DMS79 (cell line): Measurements from ENCODE around the gene NRG3.

Source experiments
- DNase-seq: peaks from one replicate; lab custom pipeline; 2025; lab: John Stamatoyannopoulos, UW

NRG3 gene

GRCh38 chr10:82089327-82089726, 214.3 kb downstream of the NRG3 start:
- no peak for DNase-seq

GRCh38 chr10:82091413-82091812, 216.4 kb downstream of the NRG3 start:
- DNase-seq = no peak

GRCh38 chr10:82092111-82092510, 217.1 kb downstream of the NRG3 start:
- DNase-seq = no peak

GRCh38 chr10:82124713-82125112, 249.7 kb downstream of the NRG3 start:
- DNase-seq = no peak

DNA sequence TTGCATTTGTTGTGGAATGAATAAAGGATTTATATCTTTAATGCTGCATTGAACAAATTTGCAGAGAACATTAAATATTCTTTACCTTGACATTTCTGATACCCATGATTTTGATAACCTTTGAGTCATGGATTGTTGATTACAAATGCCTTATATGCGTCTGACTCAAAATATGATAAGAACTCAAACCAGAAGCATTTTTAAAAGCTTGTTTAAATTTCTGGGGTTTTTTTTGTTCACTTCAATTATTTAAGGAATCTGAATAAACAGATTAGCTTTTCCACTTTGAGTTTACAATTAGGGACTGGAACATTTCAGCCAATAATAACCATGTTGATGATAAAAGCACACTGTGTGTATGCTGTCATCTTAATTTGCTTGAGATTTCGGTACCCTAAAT, 253.5 kb downstream of the NRG3 start:
- no peak for DNase-seq

DNA sequence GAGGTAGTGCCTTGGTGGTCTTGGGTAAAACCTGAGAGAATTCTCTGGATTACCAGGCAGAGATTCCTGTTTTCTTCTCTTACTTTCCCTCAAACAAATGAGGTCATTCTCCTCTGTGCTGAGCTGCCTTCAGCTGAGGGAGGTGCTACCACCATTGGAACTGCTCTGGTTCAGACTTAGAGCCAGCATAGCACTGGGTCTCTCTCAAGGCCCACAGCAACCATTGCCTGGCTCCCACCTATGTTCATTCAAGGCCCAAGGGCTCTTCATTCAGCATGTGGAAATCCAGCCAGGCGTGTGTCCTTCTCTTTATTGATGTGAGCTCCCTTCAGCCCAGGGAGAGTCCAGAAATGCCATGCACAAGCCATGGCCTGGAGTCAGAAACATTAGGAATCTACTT, 261.1 kb downstream of the NRG3 start:
- DNase-seq = no peak

- DNase-seq = no peak
These were observed 269.2 kb downstream of the NRG3 start for GRCh38 chr10:82144153-82144552.

DNA sequence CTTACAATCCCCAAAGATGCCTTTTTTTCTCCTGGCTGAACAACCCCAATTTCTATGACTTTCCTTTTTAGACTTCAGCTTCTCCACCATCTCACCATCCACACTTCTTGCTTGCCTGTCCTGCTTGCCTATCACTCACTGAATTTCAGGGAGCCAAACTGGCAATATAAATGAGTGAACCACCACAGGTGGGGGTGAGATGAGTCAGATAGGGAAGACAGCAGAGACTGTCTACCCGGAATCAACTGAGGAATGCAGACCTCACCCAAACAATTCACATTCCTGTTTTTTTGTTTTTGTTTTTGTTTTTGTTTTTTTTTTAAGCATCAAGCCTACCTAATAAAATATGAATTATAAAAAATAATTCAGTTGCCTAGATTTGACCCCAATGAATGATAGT, 273.8 kb downstream of the NRG3 start:
- DNase-seq = no peak

DNA sequence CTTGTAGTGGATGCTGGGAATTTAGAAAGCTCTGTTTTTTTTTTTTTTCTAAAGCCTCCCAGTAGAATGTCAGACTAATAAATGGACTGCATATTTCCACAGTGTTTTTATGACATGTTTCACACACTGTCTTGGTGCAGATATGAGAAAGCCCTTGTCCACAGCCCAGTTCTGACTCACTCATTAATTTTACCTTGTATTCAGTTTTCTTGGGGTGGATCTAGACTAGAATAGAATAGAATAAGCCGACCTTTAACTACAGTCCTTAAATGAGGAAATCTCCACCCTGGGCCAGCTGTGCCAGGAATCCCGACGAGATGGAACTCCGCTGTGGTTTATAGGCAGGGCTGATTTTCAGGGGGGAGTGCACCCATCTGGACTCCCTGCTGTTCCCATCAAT, 274.7 kb downstream of the NRG3 start:
- DNase-seq = no peak

DNA sequence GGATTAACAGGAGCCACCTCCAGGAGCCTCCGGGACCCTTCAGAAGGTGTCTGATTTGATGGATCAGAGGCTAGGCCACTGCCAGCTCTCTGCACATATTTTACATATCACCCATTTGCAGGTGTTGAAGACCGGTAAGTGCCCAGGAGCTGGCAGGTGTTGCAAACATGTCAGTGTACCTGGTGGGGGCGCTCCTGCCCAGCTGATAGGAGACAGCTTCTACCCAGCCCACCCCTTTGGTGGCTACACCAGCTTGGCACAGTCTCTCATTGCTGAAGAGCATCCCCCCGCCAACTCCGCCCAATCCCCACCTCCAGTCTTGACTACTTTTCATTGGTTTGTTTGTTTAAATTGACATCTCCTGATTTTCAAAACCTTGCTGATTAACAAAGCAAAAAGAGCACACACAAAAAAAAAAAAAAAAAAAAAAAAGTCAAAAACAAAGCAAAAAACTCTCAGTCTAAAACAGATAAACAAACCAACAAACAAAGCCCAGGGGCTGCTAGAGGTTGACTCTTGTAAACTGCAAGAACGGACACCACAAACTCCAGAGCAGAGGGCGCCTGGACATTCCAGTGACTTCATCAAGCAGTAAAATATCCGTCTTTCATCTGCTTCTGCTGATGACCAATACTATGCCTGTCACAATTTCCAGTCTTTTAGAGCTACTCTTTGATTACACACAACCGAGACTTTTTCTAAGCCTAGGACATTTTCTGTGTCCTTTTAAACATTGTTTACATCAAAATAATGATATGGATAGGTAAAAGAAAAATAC, 275.3 kb downstream of the NRG3 start:
- no peak for DNase-seq

GRCh38 chr10:82160307-82160706, 285.3 kb downstream of the NRG3 start:
- DNase-seq = no peak

DNA sequence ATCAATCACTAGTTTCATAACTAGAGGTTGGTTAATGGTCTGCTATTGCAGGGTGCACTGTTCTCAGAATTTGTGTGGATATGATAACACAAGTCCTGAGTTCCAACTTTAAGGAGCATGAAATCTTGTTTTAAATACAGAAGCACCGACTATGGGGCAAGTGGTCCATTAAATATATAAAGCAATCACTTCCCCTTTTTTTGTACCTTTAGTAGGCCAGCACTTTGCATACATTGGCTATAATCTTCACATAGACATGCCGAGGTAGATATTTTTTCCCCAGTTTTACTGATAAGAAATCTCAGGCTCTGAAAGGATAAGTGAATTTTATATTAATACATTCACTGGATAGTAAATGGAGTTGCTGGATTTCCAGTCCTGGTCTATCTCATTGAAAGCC, 286.3 kb downstream of the NRG3 start:
- no peak for DNase-seq

DNA sequence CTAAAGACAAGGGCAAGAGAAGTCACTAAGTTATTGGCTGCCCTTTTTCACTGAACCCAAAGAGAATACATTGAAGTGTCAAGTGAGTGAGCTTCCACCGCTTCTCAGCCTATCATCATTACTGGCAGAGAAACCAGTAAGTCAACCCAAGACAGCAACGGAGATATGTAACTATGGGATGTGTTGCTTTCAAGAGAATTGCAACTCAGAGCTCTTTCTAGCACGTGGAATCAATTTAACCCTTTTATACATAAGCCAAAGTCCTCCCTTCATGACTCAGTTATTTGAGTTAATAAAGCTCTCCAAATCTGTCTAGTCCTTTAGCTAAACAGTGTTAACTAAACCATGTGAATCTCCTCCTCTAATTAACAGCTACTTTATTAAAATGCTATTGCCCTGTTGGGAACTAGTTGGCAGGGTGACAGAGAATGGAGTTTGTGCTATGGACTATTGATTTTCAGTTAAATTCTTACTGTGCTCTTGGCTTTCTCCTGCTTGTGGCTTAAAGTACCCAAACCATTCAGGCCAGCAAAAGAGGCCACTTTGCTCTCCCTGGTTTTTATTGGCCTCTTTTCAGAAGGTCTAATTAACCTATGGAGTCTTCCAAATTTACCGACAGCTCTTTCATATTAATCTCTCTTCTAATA, 287.7 kb downstream of the NRG3 start:
- no peak for DNase-seq

- no peak for DNase-seq
These were observed 296.9 kb downstream of the NRG3 start for GRCh38 chr10:82171899-82172298.

GRCh38 chr10:82176587-82176986, 301.6 kb downstream of the NRG3 start:
- DNase-seq = no peak

GRCh38 chr10:82190432-82191260, 315.7 kb downstream of the NRG3 start:
- no peak for DNase-seq

DNA sequence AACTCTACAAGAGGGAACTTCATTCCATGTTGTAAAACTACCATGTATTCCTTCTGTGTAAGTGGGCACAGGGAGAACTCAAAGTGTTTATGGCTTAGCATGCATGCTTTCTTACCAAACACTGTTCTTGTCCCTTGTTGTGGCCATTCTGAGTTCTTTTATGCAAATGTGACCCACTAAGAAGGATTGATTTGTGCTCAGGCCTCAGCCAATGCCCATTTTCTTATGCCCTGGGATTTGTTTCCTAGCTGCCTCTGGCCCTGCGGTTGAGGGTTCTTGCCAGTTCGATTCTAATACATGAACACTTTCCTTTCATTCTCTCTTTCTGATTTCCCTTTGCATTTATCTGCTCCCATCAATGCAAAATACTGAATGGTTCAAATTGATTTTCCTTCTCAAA, 316.7 kb downstream of the NRG3 start:
- DNase-seq = no peak

DNA sequence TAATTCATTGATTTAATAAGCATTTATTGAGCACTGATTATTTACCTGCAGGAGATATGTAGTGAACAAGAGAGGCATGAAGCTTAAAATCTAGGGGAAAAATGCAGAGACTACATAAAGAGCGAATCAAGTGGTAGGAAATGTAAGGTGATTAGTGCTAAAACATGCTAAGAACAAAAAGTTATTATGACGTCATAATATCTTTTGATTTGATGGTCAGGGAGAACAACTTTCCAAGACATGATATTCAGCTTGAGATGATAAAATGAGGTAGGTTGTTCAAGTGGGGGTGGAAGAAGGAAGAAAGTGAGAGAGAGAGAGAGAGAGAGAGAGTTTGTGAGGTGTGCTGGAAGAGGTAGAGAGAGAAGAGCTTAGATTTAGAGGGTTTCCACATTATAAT, 317.7 kb downstream of the NRG3 start:
- no peak for DNase-seq

DNA sequence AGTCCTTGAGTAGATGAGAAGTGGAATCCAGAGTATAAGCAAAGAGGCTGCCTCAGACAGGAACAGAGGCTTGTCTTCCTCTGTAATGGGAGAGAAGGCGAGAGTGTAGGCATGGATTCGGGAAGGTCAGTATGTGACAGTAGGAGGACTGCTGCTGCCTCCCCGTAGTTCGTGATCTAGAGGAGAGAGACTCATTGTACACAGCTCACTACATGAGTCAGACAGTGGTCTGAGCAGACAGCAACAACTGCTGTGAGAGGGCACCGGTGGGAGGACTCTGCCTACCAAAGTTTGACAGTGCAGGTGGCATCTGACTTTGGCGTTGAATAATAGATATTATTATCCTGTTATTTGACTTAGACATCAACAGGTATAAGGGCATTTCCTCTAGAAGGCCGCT, 319.4 kb downstream of the NRG3 start:
- DNase-seq = no peak

DNA sequence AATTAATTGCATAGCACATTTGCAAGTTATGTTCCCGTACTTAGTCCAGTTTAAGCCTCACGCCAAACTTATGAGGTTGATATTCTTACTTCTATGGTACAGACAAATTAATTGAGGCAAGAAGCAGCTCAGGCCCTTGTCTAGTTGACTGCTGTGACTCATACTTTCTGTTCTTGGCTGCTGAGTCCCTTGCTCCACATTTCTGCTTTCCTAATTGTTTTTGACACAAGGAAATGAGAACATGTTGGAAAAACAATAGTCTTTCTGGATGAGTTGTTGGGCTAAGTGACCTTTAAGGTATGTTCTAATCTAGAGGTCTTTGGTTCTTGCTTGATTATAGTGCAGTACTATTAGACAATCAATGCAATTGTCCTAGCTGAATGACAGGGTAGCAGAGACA, 331.8 kb downstream of the NRG3 start:
- no peak for DNase-seq

GRCh38 chr10:82208726-82209125, 333.7 kb downstream of the NRG3 start:
- DNase-seq = no peak

- no peak for DNase-seq
These were observed 335.3 kb downstream of the NRG3 start for GRCh38 chr10:82210331-82210730.

- no peak for DNase-seq
These were observed 336.4 kb downstream of the NRG3 start for GRCh38 chr10:82211346-82211745.
